ENCODE data around the gene RAB36. TPM values are rescaled to one million over a fixed set of nuclear protein-coding genes. Genes with fewer than 3 reads are reported as not detected.
A peak's percentile ranks its signal among the peaks of the same experiment; 100 is the strongest.

Gene RAB36, protein sequence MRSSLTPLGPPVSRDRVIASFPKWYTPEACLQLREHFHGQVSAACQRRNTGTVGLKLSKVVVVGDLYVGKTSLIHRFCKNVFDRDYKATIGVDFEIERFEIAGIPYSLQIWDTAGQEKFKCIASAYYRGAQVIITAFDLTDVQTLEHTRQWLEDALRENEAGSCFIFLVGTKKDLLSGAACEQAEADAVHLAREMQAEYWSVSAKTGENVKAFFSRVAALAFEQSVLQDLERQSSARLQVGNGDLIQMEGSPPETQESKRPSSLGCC
- total RNA-seq (2021; ENCODE audit: unreplicated experiment) (4.1 TPM), Bru-seq, nascent RNA (percentile 46 among the genes with signal in this experiment), BruChase-seq, experiment 1, labeled RNA remaining after a 2-hour chase (percentile 44 among the genes with signal in this experiment), BruChase-seq, experiment 2, labeled RNA remaining after a 6-hour chase (percentile 47 among the genes with signal in this experiment)
- polyA plus RNA-seq (2012; ENCODE audit: insufficient read length), result 3.5 TPM
- long read RNA-seq, partial matches to known transcripts, result 0 of 1 reads
- long read RNA-seq, other reads (novel, unspliced or antisense), result 0 of 1 reads

DNA sequence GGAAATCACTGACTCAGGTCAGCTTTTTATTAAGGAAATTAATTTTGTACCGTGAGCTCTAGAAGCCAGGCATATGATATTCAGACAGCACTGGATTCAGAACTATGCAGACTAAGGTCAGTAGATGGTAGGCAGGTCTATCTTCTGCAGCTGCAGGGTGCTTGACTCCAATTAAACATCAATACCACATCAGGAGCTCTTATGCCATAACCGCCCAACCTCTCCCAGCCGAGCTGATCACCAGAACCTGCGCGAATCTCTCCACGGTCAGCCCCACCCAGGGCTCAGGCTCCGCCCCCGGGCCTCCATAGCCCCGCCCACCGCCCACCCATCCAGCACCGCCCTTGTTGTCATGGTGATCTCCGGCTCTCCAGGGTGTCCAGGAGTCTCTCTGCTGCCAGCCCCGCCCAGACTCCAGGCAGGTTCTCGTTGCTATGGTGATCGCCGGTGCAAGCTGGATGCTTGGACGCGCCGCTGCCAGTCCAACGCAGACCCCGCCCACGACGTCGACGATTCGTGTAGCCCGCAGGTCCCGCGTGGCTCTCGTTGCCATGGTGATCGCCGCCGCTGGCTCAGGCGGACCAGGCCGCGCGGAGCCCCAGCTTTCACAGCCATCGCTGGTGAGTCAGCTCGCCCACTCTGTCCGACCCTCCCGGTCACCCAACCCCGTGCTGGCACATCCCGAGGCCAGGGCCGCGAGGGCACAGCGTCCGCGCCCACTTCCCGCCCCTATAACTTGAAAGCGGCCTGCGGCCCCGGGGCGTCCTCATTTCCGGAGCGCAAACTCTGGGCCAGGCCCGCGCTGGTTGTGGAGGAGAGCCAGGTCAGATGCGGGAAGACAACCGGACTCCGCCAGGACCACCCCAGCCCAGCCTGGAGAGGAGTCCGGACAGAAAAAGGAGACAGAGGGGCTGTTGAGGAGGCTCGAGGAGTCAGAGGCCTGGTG is at the start of gene RAB36:
Gene RAB36 (plus strand): TSS at position 546 of the 946 bp plus-strand sequence. CDS start 1,140 bp downstream, outside the sequence.
- H3K9me3 ChIP-seq (ENCODE audit: control insufficient read depth, insufficient read depth, low read depth, low read length), result no peaks in the 10 kb centered on the region
- POLR2A ChIA-PET, result interaction anchor here (0.6 kb wide), 1 partner anchor 142 kb away, joined by 7 read pairs; no protein-coding TSS in a partner anchor
- ATAC-seq, result peak; percentile 92
- peaks cover 3% of the 10 kb centered on the region; the same call in 1 of the 2 replicates for H3K4me1 ChIP-seq (ENCODE audit: control insufficient read depth, insufficient read depth, low read length)
- no TSS peak for BruUV-seq (replicated peaks)
- no peaks in the 10 kb centered on the region for H3K27me3 ChIP-seq (ENCODE audit: control insufficient read depth, insufficient read depth, low read length)
- in situ Hi-C loops (cut with HindIII; ENCODE audit: low pct_unique_long_range_greater_than_20kb, low sequenced_read_pairs) (no loop called here), intact Hi-C loops (cut with micrococcal nuclease; ENCODE audit: unreplicated experiment) (no loop called here)
- peak within 1 kb of the TSS; percentile 51; the same call in 1 of the 2 replicates for H3K27ac ChIP-seq (ENCODE audit: low read length)
- peak; percentile 20 for DNase-seq (ENCODE audit: low read depth, low spot score)
- CTCF ChIA-PET, result interaction anchor here (0.7 kb wide), 1 partner anchor 452 kb away, joined by 3 read pairs; no protein-coding TSS in a partner anchor
- no peaks in the 10 kb centered on the region for H3K36me3 ChIP-seq (ENCODE audit: control insufficient read depth, insufficient read depth, low read length)
- peak within 1 kb of the TSS; percentile 50 to 64 for H3K4me3 ChIP-seq (ENCODE audit: low read depth in 2 of 2, low read length in 2 of 2)
- TF ChIP-seq, protein P1, sequence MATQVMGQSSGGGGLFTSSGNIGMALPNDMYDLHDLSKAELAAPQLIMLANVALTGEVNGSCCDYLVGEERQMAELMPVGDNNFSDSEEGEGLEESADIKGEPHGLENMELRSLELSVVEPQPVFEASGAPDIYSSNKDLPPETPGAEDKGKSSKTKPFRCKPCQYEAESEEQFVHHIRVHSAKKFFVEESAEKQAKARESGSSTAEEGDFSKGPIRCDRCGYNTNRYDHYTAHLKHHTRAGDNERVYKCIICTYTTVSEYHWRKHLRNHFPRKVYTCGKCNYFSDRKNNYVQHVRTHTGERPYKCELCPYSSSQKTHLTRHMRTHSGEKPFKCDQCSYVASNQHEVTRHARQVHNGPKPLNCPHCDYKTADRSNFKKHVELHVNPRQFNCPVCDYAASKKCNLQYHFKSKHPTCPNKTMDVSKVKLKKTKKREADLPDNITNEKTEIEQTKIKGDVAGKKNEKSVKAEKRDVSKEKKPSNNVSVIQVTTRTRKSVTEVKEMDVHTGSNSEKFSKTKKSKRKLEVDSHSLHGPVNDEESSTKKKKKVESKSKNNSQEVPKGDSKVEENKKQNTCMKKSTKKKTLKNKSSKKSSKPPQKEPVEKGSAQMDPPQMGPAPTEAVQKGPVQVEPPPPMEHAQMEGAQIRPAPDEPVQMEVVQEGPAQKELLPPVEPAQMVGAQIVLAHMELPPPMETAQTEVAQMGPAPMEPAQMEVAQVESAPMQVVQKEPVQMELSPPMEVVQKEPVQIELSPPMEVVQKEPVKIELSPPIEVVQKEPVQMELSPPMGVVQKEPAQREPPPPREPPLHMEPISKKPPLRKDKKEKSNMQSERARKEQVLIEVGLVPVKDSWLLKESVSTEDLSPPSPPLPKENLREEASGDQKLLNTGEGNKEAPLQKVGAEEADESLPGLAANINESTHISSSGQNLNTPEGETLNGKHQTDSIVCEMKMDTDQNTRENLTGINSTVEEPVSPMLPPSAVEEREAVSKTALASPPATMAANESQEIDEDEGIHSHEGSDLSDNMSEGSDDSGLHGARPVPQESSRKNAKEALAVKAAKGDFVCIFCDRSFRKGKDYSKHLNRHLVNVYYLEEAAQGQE (IDR thresholded peaks at IDR 0.05; ENCODE audit: insufficient read depth in 1 of 2, low read depth in 2 of 2, low read length in 1 of 2), result no peak
- TF ChIP-seq, protein P2, sequence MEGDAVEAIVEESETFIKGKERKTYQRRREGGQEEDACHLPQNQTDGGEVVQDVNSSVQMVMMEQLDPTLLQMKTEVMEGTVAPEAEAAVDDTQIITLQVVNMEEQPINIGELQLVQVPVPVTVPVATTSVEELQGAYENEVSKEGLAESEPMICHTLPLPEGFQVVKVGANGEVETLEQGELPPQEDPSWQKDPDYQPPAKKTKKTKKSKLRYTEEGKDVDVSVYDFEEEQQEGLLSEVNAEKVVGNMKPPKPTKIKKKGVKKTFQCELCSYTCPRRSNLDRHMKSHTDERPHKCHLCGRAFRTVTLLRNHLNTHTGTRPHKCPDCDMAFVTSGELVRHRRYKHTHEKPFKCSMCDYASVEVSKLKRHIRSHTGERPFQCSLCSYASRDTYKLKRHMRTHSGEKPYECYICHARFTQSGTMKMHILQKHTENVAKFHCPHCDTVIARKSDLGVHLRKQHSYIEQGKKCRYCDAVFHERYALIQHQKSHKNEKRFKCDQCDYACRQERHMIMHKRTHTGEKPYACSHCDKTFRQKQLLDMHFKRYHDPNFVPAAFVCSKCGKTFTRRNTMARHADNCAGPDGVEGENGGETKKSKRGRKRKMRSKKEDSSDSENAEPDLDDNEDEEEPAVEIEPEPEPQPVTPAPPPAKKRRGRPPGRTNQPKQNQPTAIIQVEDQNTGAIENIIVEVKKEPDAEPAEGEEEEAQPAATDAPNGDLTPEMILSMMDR (IDR thresholded peaks at IDR 0.05), result no peak
- TF ChIP-seq POLR2AphosphoS5 (IDR thresholded peaks at IDR 0.05; ENCODE audit: low read depth, low read length) (no peak), TCF7L2 (IDR thresholded peaks at IDR 0.05; ENCODE audit: low read depth, low read length) (0 out of 2 replicates have a peak, but pooled peaks have one; percentile 60), SIN3A (IDR thresholded peaks at IDR 0.05; ENCODE audit: borderline replicate concordance, insufficient read depth, low read depth, low read length) (0 out of 2 replicates have a peak, but pooled peaks have one; percentile 53)

DNA sequence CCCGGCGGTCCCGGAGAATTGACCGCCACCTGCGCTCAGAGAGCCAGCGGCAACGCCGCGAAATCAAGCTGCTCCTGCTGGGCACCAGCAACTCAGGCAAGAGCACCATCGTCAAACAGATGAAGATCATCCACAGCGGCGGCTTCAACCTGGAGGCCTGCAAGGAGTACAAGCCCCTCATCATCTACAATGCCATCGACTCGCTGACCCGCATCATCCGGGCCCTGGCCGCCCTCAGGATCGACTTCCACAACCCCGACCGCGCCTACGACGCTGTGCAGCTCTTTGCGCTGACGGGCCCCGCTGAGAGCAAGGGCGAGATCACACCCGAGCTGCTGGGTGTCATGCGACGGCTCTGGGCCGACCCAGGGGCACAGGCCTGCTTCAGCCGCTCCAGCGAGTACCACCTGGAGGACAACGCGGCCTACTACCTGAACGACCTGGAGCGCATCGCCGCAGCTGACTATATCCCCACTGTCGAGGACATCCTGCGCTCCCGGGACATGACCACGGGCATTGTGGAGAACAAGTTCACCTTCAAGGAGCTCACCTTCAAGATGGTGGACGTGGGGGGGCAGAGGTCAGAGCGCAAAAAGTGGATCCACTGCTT is 49.4 kb upstream of the RAB36 start:
- no peak for DNase-seq (ENCODE audit: low read depth, low spot score)
- H3K27me3 ChIP-seq (ENCODE audit: control insufficient read depth, insufficient read depth, low read length), result no peaks in the 10 kb centered on the region
- POLR2A ChIA-PET, result no interaction called here
- no peaks in the 10 kb centered on the region for H3K9me3 ChIP-seq (ENCODE audit: control insufficient read depth, insufficient read depth, low read depth, low read length)
- intact Hi-C loops (cut with micrococcal nuclease; ENCODE audit: unreplicated experiment), result no loop called here
- no peak for TF ChIP-seq SIN3A (IDR thresholded peaks at IDR 0.05; ENCODE audit: borderline replicate concordance, insufficient read depth, low read depth, low read length)
- TF ChIP-seq POLR2AphosphoS5 (IDR thresholded peaks at IDR 0.05; ENCODE audit: low read depth, low read length), result no peak
- TF ChIP-seq, protein P1 (IDR thresholded peaks at IDR 0.05; ENCODE audit: insufficient read depth in 1 of 2, low read depth in 2 of 2, low read length in 1 of 2), result no peak
- TF ChIP-seq, protein P2 (IDR thresholded peaks at IDR 0.05), result no peak
- no peak for TF ChIP-seq TCF7L2 (IDR thresholded peaks at IDR 0.05; ENCODE audit: low read depth, low read length)
- in situ Hi-C loops (cut with HindIII; ENCODE audit: low pct_unique_long_range_greater_than_20kb, low sequenced_read_pairs), result no loop called here
- no peak for ATAC-seq
- no peak overlapping the region for H3K27ac ChIP-seq (ENCODE audit: low read length)
- no peak overlapping the region for H3K4me3 ChIP-seq (ENCODE audit: low read depth in 2 of 2, low read length in 2 of 2)
- no peaks in the 10 kb centered on the region for H3K4me1 ChIP-seq (ENCODE audit: control insufficient read depth, insufficient read depth, low read length)
- BruUV-seq (replicated peaks), result no TSS peak
- CTCF ChIA-PET, result interaction anchor here (1.0 kb wide), 1 partner anchor 136 kb away, joined by 3 read pairs; no protein-coding TSS in a partner anchor
- no peaks in the 10 kb centered on the region for H3K36me3 ChIP-seq (ENCODE audit: control insufficient read depth, insufficient read depth, low read length)

Data from Panc1 (cell line).